HG02610 (cell line): ENCODE data around the gene SNX2.

Source experiments
- ATAC-seq: cut with Tn5 transposase; IDR thresholded peaks from one replicate; pipeline ENCODE4 v1.9.1; 2021; ENCODE audit warnings: mild to moderate bottlenecking, moderate library complexity; ENCODE audit not compliant: unreplicated experiment

SNX2 gene

GRCh38 chr5:122770477-122770876, 4.4 kb upstream of the SNX2 start:
- ATAC-seq = no peak

DNA sequence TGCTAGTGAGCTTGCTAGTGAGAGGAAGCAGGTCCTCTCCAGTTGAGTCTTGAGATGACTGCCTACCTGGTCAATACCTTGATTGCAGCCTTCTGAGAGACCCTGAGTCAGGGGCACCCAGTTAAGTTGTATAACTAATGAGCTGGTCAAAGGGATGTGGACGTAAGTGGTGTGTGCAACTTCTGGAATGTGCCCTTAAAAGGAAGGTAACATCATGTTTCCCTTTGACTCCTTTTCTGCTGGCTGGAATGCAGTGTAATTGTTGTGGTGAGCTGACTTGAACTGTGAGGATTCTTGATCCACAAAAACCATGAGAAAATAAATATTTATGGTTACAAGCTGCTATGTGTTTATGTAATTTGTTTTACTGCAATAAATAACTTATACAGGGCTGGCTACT, 2.4 kb upstream of the SNX2 start:
- no peak for ATAC-seq

DNA sequence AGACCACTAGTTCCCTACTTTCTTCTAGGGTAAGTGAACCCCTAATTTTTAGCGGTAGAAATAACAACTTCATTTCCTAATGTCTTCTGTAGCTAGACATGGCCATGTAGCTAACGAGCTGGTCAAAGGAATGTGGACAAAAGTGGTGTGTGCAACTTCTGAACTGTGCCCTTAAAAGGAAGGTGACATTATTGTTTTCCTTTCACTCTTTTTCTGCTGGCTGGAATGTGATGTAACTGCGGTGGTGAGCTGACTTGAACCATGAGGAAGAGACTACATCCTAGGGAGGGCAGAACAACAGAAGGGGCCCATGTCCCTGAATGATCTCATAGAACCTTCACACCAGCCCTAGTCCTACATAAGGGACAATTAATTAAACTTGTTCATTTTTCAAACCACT, 1.3 kb upstream of the SNX2 start:
- ATAC-seq = no peak

- ATAC-seq = peak; percentile 20
Observed at GRCh38 chr5:122774519-122774860, 390 bp upstream of the SNX2 start.

GRCh38 chr5:122775550-122776542, 966 bp downstream of the SNX2 start:
- ATAC-seq = no peak

GRCh38 chr5:122778157-122778556, 3.3 kb downstream of the SNX2 start:
- ATAC-seq = no peak

DNA sequence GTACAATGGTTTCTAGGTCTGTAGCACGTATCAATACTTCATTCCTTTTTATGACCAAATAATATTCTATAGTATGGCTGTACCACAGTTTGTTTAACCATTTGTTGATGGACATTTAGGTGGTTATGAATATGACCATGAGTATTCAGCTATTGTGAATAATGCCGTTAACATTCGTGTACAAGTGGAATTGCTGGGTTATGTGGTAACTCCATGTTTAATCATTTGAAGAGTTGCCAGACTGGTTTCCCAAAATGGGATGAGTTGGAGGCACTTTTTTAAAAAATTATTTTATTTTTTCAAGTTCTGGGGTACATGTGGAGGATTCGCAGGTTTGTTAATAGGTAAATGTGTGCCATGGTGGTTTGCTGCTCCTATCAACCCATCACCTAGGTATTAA, 4.6 kb downstream of the SNX2 start:
- ATAC-seq = no peak

DNA sequence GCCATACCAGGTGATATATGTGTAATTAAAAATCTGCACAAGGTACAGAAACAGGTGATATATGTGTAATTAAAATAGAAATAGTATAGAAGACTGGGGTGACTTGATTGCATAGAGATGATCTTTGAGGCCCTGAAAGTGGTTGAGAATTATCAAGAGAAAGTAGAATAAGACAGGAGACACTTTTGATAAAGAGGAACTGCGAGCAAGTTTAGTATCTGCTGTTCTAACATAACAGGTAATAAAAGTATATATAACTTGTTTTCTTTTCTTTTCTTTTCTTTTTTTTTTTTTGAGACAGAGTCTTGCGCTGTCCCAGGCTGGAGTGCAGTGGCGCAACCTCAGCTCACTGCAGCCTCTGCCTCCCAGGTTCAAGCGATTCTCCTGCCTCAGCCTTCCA, 5.4 kb downstream of the SNX2 start:
- no peak for ATAC-seq

- ATAC-seq = no peak
Observed at GRCh38 chr5:122781465-122781864, 6.6 kb downstream of the SNX2 start.

GRCh38 chr5:122785294-122785693, 10.4 kb downstream of the SNX2 start:
- no peak for ATAC-seq

DNA sequence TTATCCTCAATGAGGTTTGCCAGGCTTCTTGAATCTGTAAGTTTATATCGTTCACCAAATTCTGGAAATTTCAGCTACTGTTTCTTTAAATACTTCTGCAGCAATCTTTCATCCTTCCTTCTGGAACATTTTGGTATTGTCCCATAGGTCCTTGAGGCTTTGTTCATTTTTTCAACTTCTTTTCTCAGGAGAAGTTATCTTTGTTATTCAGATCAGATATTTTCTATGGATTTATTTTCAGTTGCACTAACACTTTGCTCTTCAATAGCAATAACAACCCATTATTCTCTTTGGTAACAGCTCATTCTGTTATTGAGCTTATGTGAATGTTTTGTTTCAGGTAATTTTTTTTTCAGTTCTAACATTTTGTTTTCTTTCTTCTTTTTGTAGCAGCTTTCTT, 13.5 kb downstream of the SNX2 start:
- no peak for ATAC-seq

DNA sequence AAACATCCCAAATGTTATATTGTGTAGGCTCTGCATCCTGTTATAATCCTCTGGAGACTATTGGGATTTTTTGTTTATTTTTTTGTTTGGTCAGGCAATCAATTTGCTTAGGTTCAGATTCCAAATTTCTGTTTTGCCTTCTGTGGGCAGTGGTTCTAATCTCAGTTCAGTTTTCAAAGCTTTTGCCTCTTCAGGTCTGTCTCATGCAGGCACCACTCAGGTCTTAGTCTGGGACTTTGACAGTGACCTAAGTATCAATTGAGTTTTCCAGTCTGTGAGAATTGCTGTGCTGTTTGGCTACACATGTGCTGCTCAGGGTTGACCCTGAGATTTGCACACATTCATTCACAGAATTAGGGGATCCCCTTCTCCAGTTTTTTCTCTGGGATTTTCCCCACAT, 14.1 kb downstream of the SNX2 start:
- peak; percentile 59 for ATAC-seq

DNA sequence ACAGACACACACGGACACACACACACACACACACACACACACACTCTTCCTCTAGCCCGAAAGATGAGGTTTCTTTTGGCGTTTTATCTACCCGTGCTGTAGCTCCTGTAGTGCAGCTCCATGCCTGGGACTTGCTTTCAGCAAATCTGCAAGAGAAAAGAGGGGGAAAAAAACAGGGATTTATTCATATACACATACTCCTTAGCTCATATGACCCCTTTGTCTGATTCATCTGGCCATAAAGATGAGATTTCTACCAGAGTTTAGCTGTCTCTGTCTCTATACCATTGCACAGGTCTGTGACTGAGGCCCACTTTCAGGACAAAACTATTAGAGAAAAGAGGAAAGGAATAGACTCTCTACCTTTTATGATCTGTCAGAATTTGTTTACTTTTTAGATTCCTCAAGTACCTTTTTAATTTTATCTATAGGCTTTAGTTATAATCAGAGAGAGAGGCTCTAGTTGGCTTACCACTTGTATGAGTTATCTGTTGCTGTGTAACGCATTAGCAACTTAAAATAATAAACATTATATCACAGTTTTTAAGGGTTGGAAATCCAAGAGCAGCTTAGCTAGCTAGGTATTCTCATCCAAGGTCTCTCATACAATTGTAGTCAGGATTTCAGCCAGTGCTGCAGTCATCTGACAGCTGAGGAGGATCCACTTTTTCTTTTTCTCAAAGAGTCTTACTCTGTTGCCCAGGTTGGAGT, 14.7 kb downstream of the SNX2 start:
- no peak for ATAC-seq

GRCh38 chr5:122790354-122791103, 15.6 kb downstream of the SNX2 start:
- peak; percentile 68 for ATAC-seq

DNA sequence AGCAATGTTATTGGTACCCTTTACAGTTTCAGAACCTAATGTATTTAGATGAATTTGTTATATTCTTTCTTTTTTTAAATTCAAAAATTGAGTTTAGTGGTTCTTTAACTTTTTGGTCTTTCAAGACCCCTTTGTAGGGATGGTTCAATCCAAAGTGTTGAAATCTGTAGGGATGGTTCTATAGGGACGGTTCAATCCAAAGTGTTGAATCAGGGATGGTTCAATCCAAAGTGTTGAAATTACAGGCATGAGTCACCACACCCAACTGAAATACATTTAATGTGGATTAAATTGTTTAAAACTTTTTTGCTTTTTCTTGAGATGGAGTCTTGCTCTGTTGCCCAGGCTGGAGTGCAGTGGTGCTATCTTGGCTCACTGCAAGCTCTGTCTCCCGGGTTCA, 30.6 kb downstream of the SNX2 start:
- no peak for ATAC-seq

GRCh38 chr5:122810405-122810804, 35.5 kb downstream of the SNX2 start:
- ATAC-seq = no peak

- no peak for ATAC-seq
Observed at GRCh38 chr5:122815218-122815767, 40.4 kb downstream of the SNX2 start.

- no peak for ATAC-seq
Observed at GRCh38 chr5:122816756-122817155, 41.9 kb downstream of the SNX2 start.

DNA sequence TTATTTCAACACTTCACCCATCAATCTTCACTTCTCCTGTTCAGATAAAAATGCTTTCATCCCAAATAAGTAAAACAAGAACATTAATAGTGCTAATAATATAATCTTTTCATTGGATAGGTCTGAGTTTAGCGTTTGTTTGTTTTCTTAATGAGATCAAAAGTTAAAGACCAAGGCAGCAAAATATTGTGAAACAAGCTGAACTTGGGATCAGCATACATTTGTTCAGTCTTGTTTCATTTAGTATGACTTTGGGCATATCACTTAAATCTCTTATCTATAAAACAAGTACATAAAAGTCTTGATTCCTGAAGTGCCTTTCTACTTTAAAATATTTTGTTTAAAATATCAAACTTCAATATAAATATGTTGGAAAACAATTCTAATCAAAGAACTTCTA, 57.1 kb downstream of the SNX2 start:
- ATAC-seq = no peak

GRCh38 chr5:122835681-122836080, 60.8 kb downstream of the SNX2 start:
- no peak for ATAC-seq

DNA sequence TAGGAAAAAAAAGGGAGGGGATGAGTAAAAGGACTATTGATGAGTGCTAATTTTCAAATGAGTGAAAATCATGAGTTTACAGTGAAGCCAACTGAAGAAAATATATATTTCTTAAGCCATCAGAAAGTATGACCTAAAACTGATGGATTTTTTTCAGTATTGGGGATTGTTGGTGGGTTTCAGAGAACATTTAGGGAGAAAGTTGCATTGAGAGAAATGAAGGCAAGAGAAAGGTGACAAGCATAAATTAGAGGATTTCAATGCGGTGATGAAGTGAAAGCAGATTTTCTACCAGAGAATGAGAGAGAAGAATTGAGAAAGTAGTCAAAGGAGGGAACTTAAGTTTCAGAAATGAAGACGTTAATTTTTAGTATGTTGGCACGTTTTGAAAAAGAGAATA, 62.1 kb downstream of the SNX2 start:
- no peak for ATAC-seq
